ENCODE results near the gene ANKRD11.

ANKRD11 gene

GRCh38 chr16:89407925-89408300, 82.4 kb downstream of the ANKRD11 start:
- no peak overlapping the region for H3K9ac ChIP-seq (ENCODE audit: low read length)
- H3K36me3 ChIP-seq (ENCODE audit: insufficient read depth, low read length): no peaks in the 10 kb centered on the region
- no peak overlapping the region for H3K27ac ChIP-seq (ENCODE audit: low read depth, low read length)
- H3K9me3 ChIP-seq (ENCODE audit: low read length): no peaks in the 10 kb centered on the region
- H3K27me3 ChIP-seq (ENCODE audit: control insufficient read depth in 1 of 2, insufficient read depth in 2 of 2, low read length in 2 of 2): no peaks in the 10 kb centered on the region
- no peak overlapping the region for H3K4me3 ChIP-seq (ENCODE audit: low read depth in 1 of 2, low read length in 2 of 2)
- H3K4me1 ChIP-seq (ENCODE audit: insufficient read depth, low read length): peaks cover 68% of the 10 kb centered on the region

- H3K36me3 ChIP-seq (ENCODE audit: insufficient read depth, low read length): no peaks in the 10 kb centered on the region
- no peak overlapping the region for H3K9ac ChIP-seq (ENCODE audit: low read length)
- H3K9me3 ChIP-seq (ENCODE audit: low read length): no peaks in the 10 kb centered on the region
- no peak overlapping the region for H3K4me3 ChIP-seq (ENCODE audit: low read depth in 1 of 2, low read length in 2 of 2)
- peaks cover 64% of the 10 kb centered on the region for H3K4me1 ChIP-seq (ENCODE audit: insufficient read depth, low read length)
- H3K27me3 ChIP-seq (ENCODE audit: control insufficient read depth in 1 of 2, insufficient read depth in 2 of 2, low read length in 2 of 2): no peaks in the 10 kb centered on the region
- H3K27ac ChIP-seq (ENCODE audit: low read depth, low read length): no peak overlapping the region
Measured at GRCh38 chr16:89407282-89407924, 83.0 kb downstream of the ANKRD11 start.

GRCh38 chr16:89406277-89406888, 84.0 kb downstream of the ANKRD11 start:
- Histone ChIP-seq H3K4me1 (ENCODE audit: insufficient read depth, low read length) (peaks cover 65% of the 10 kb centered on the region), H3K4me3 (ENCODE audit: low read depth in 1 of 2, low read length in 2 of 2) (no peak overlapping the region), H3K27me3 (ENCODE audit: control insufficient read depth in 1 of 2, insufficient read depth in 2 of 2, low read length in 2 of 2) (no peaks in the 10 kb centered on the region), H3K36me3 (ENCODE audit: insufficient read depth, low read length) (no peaks in the 10 kb centered on the region), H3K27ac (ENCODE audit: low read depth, low read length) (no peak overlapping the region), H3K9me3 (ENCODE audit: low read length) (no peaks in the 10 kb centered on the region), H3K9ac (ENCODE audit: low read length) (no peak overlapping the region)

- Histone ChIP-seq H3K9ac (ENCODE audit: low read length) (no peak overlapping the region), H3K27me3 (ENCODE audit: control insufficient read depth in 1 of 2, insufficient read depth in 2 of 2, low read length in 2 of 2) (no peaks in the 10 kb centered on the region), H3K9me3 (ENCODE audit: low read length) (no peaks in the 10 kb centered on the region), H3K27ac (ENCODE audit: low read depth, low read length) (no peak overlapping the region), H3K4me1 (ENCODE audit: insufficient read depth, low read length) (peaks cover 53% of the 10 kb centered on the region), H3K36me3 (ENCODE audit: insufficient read depth, low read length) (no peaks in the 10 kb centered on the region), H3K4me3 (ENCODE audit: low read depth in 1 of 2, low read length in 2 of 2) (no peak overlapping the region)
Measured at GRCh38 chr16:89404561-89404960, 85.8 kb downstream of the ANKRD11 start.

GRCh38 chr16:89402962-89403361, 87.4 kb downstream of the ANKRD11 start:
- H3K9ac ChIP-seq (ENCODE audit: low read length): no peak overlapping the region
- peaks cover 45% of the 10 kb centered on the region for H3K4me1 ChIP-seq (ENCODE audit: insufficient read depth, low read length)
- H3K36me3 ChIP-seq (ENCODE audit: insufficient read depth, low read length): no peaks in the 10 kb centered on the region

GRCh38 chr16:89401641-89402445, 88.5 kb downstream of the ANKRD11 start:
- Histone ChIP-seq H3K36me3 (ENCODE audit: insufficient read depth, low read length) (no peaks in the 10 kb centered on the region), H3K27ac (ENCODE audit: low read depth, low read length) (no peak overlapping the region), H3K9ac (ENCODE audit: low read length) (no peak overlapping the region), H3K4me3 (ENCODE audit: low read depth in 1 of 2, low read length in 2 of 2) (no peak overlapping the region), H3K4me1 (ENCODE audit: insufficient read depth, low read length) (peaks cover 37% of the 10 kb centered on the region), H3K9me3 (ENCODE audit: low read length) (no peaks in the 10 kb centered on the region), H3K27me3 (ENCODE audit: control insufficient read depth in 1 of 2, insufficient read depth in 2 of 2, low read length in 2 of 2) (no peaks in the 10 kb centered on the region)

More at GRCh38 chr16:89402962-89403361, 87.4 kb downstream of the ANKRD11 start:
- H3K27me3 ChIP-seq (ENCODE audit: control insufficient read depth in 1 of 2, insufficient read depth in 2 of 2, low read length in 2 of 2): no peaks in the 10 kb centered on the region
- H3K27ac ChIP-seq (ENCODE audit: low read depth, low read length): no peak overlapping the region
- no peak overlapping the region for H3K4me3 ChIP-seq (ENCODE audit: low read depth in 1 of 2, low read length in 2 of 2)
- H3K9me3 ChIP-seq (ENCODE audit: low read length): no peaks in the 10 kb centered on the region

GRCh38 chr16:89401205-89401604, 89.2 kb downstream of the ANKRD11 start:
- peaks cover 34% of the 10 kb centered on the region for H3K4me1 ChIP-seq (ENCODE audit: insufficient read depth, low read length)
- no peaks in the 10 kb centered on the region for H3K9me3 ChIP-seq (ENCODE audit: low read length)
- no peaks in the 10 kb centered on the region for H3K36me3 ChIP-seq (ENCODE audit: insufficient read depth, low read length)
- H3K27ac ChIP-seq (ENCODE audit: low read depth, low read length): no peak overlapping the region
- H3K27me3 ChIP-seq (ENCODE audit: control insufficient read depth in 1 of 2, insufficient read depth in 2 of 2, low read length in 2 of 2): no peaks in the 10 kb centered on the region
- no peak overlapping the region for H3K9ac ChIP-seq (ENCODE audit: low read length)
- H3K4me3 ChIP-seq (ENCODE audit: low read depth in 1 of 2, low read length in 2 of 2): no peak overlapping the region

- Histone ChIP-seq H3K4me1 (ENCODE audit: insufficient read depth, low read length) (peaks cover 39% of the 10 kb centered on the region), H3K36me3 (ENCODE audit: insufficient read depth, low read length) (no peaks in the 10 kb centered on the region), H3K4me3 (ENCODE audit: low read depth in 1 of 2, low read length in 2 of 2) (no peak overlapping the region), H3K27me3 (ENCODE audit: control insufficient read depth in 1 of 2, insufficient read depth in 2 of 2, low read length in 2 of 2) (no peaks in the 10 kb centered on the region), H3K9me3 (ENCODE audit: low read length) (no peaks in the 10 kb centered on the region), H3K27ac (ENCODE audit: low read depth, low read length) (no peak overlapping the region), H3K9ac (ENCODE audit: low read length) (no peak overlapping the region)
Measured at GRCh38 chr16:89400740-89401139, 89.6 kb downstream of the ANKRD11 start.

- H3K36me3 ChIP-seq (ENCODE audit: insufficient read depth, low read length): no peaks in the 10 kb centered on the region
- no peaks in the 10 kb centered on the region for H3K27me3 ChIP-seq (ENCODE audit: control insufficient read depth in 1 of 2, insufficient read depth in 2 of 2, low read length in 2 of 2)
- no peak overlapping the region for H3K9ac ChIP-seq (ENCODE audit: low read length)
- peaks cover 52% of the 10 kb centered on the region for H3K4me1 ChIP-seq (ENCODE audit: insufficient read depth, low read length)
- H3K4me3 ChIP-seq (ENCODE audit: low read depth in 1 of 2, low read length in 2 of 2): no peak overlapping the region
- no peaks in the 10 kb centered on the region for H3K9me3 ChIP-seq (ENCODE audit: low read length)
- no peak overlapping the region for H3K27ac ChIP-seq (ENCODE audit: low read depth, low read length)
Measured at GRCh38 chr16:89398924-89399323, 91.4 kb downstream of the ANKRD11 start.

GRCh38 chr16:89397331-89397861, 93.0 kb downstream of the ANKRD11 start:
- H3K4me3 ChIP-seq (ENCODE audit: low read depth in 1 of 2, low read length in 2 of 2): no peak overlapping the region
- H3K36me3 ChIP-seq (ENCODE audit: insufficient read depth, low read length): no peaks in the 10 kb centered on the region
- H3K27ac ChIP-seq (ENCODE audit: low read depth, low read length): no peak overlapping the region
- H3K9ac ChIP-seq (ENCODE audit: low read length): no peak overlapping the region
- no peaks in the 10 kb centered on the region for H3K9me3 ChIP-seq (ENCODE audit: low read length)
- no peaks in the 10 kb centered on the region for H3K27me3 ChIP-seq (ENCODE audit: control insufficient read depth in 1 of 2, insufficient read depth in 2 of 2, low read length in 2 of 2)
- H3K4me1 ChIP-seq (ENCODE audit: insufficient read depth, low read length): peaks cover 56% of the 10 kb centered on the region

- Histone ChIP-seq H3K27me3 (ENCODE audit: control insufficient read depth in 1 of 2, insufficient read depth in 2 of 2, low read length in 2 of 2) (no peaks in the 10 kb centered on the region), H3K4me1 (ENCODE audit: insufficient read depth, low read length) (peaks cover 56% of the 10 kb centered on the region), H3K9ac (ENCODE audit: low read length) (no peak overlapping the region), H3K36me3 (ENCODE audit: insufficient read depth, low read length) (no peaks in the 10 kb centered on the region), H3K9me3 (ENCODE audit: low read length) (no peaks in the 10 kb centered on the region), H3K27ac (ENCODE audit: low read depth, low read length) (no peak overlapping the region), H3K4me3 (ENCODE audit: low read depth in 1 of 2, low read length in 2 of 2) (no peak overlapping the region)
Measured at GRCh38 chr16:89396156-89396555, 94.2 kb downstream of the ANKRD11 start.

All from muscle layer of colon (tissue), 2 donors.